ENCODE results near the gene ESR1. TPM values are rescaled to one million over a fixed set of nuclear protein-coding genes. Genes with fewer than 3 reads are reported as not detected.
A peak's percentile ranks its signal among the peaks of the same experiment; 100 is the strongest.
"Not testable (repeated sequence)": the region's sequence is repeated elsewhere in the genome, so short reads cannot be mapped to it uniquely, and the experiment has no call there.

The ESR1 gene
- total and polyA plus RNA-seq, 5 donors = 0.70 to 3.3 (median 2.1) TPM

- no peaks in the 10 kb centered on the region for H3K4me1 ChIP-seq (ENCODE audit: control insufficient read depth, insufficient read depth, low read length)
- H3K27me3 ChIP-seq (ENCODE audit: control insufficient read depth, insufficient read depth) = no peaks in the 10 kb centered on the region
- intact Hi-C loops (cut with DNase I) = no loop called here
- DNase-seq (no peak), ATAC-seq (no peak)
- H3K27ac ChIP-seq (ENCODE audit: low read length) = no peak overlapping the region
- H3K9me3 ChIP-seq (ENCODE audit: control insufficient read depth, low read length) = no peaks in the 10 kb centered on the region
- WGBS = 64% methylated on average over 7 of the region's 7 CpGs
- no peak overlapping the region for H3K4me3 ChIP-seq (ENCODE audit: low read length)
These were observed 247.0 kb downstream of the ESR1 start for GRCh38 chr6:152054441-152054840.

- Histone ChIP-seq H3K27me3 (ENCODE audit: control insufficient read depth, insufficient read depth) (no peaks in the 10 kb centered on the region), H3K9me3 (ENCODE audit: control insufficient read depth, low read length) (no peaks in the 10 kb centered on the region), H3K27ac (ENCODE audit: low read length) (no peak overlapping the region), H3K4me1 (ENCODE audit: control insufficient read depth, insufficient read depth, low read length) (no peaks in the 10 kb centered on the region), H3K4me3 (ENCODE audit: low read length) (no peak overlapping the region)
- no peak for ATAC-seq
- intact Hi-C loops (cut with DNase I) = no loop called here
- no peak for DNase-seq
- 95% methylated on average over 4 of the region's 4 CpGs for WGBS
These were observed 248.0 kb downstream of the ESR1 start for GRCh38 chr6:152055517-152055916.

GRCh38 chr6:152057832-152058498 is 250.5 kb downstream of the ESR1 start:
- H3K9me3 ChIP-seq (ENCODE audit: control insufficient read depth, low read length) = no peaks in the 10 kb centered on the region
- no peaks in the 10 kb centered on the region for H3K4me1 ChIP-seq (ENCODE audit: control insufficient read depth, insufficient read depth, low read length)
- intact Hi-C loops (cut with DNase I) = no loop called here
- WGBS = 63% methylated on average over 6 of the region's 6 CpGs
- ATAC-seq (no peak), DNase-seq (no peak)
- no peak overlapping the region for H3K27ac ChIP-seq (ENCODE audit: low read length)
- no peak overlapping the region for H3K4me3 ChIP-seq (ENCODE audit: low read length)
- no peaks in the 10 kb centered on the region for H3K27me3 ChIP-seq (ENCODE audit: control insufficient read depth, insufficient read depth)

- Histone ChIP-seq H3K4me3 (ENCODE audit: low read length) (no peak overlapping the region), H3K4me1 (ENCODE audit: control insufficient read depth, insufficient read depth, low read length) (no peaks in the 10 kb centered on the region), H3K27me3 (ENCODE audit: control insufficient read depth, insufficient read depth) (no peaks in the 10 kb centered on the region), H3K27ac (ENCODE audit: low read length) (no peak overlapping the region), H3K9me3 (ENCODE audit: control insufficient read depth, low read length) (no peaks in the 10 kb centered on the region)
- DNase-seq = no peak
- WGBS = 83% methylated on average over 2 of the region's 2 CpGs
- ATAC-seq = no peak
- intact Hi-C loops (cut with DNase I) = no loop called here
These were observed 252.4 kb downstream of the ESR1 start for GRCh38 chr6:152059909-152060308.

GRCh38 chr6:152062476-152062875 is 255.0 kb downstream of the ESR1 start:
- Histone ChIP-seq H3K4me1 (ENCODE audit: control insufficient read depth, insufficient read depth, low read length) (no peaks in the 10 kb centered on the region), H3K4me3 (ENCODE audit: low read length) (no peak overlapping the region), H3K27ac (ENCODE audit: low read length) (no peak overlapping the region), H3K27me3 (ENCODE audit: control insufficient read depth, insufficient read depth) (no peaks in the 10 kb centered on the region), H3K9me3 (ENCODE audit: control insufficient read depth, low read length) (no peaks in the 10 kb centered on the region)
- no peak for DNase-seq
- 39% methylated on average over 5 of the region's 5 CpGs for WGBS
- no peak for ATAC-seq
- intact Hi-C loops (cut with DNase I) = no loop called here

GRCh38 chr6:152063170-152063921 is 255.9 kb downstream of the ESR1 start:
- DNase-seq = no peak
- peak in 1 of 2 donors; percentile 61 for ATAC-seq
- 76% methylated on average over 10 of the region's 10 CpGs for WGBS
- intact Hi-C loops (cut with DNase I) = no loop called here
- H3K4me1 ChIP-seq (ENCODE audit: control insufficient read depth, insufficient read depth, low read length) = no peaks in the 10 kb centered on the region
- no peaks in the 10 kb centered on the region for H3K27me3 ChIP-seq (ENCODE audit: control insufficient read depth, insufficient read depth)
- no peak overlapping the region for H3K27ac ChIP-seq (ENCODE audit: low read length)
- H3K9me3 ChIP-seq (ENCODE audit: control insufficient read depth, low read length) = no peaks in the 10 kb centered on the region
- no peak overlapping the region for H3K4me3 ChIP-seq (ENCODE audit: low read length)

- DNase-seq = peak in 1 of 3 donors; percentile 28
- Histone ChIP-seq H3K4me1 (ENCODE audit: control insufficient read depth, insufficient read depth, low read length) (peaks cover 3% of the 10 kb centered on the region), H3K4me3 (ENCODE audit: low read length) (no peak overlapping the region), H3K27ac (ENCODE audit: low read length) (no peak overlapping the region), H3K9me3 (ENCODE audit: control insufficient read depth, low read length) (no peaks in the 10 kb centered on the region), H3K27me3 (ENCODE audit: control insufficient read depth, insufficient read depth) (no peaks in the 10 kb centered on the region)
- WGBS = 67% methylated on average over 4 of the region's 4 CpGs
- ATAC-seq = peak; percentile 43 to 66
- intact Hi-C loops (cut with DNase I) = no loop called here
These were observed 261.3 kb downstream of the ESR1 start for GRCh38 chr6:152068622-152069261.

- ATAC-seq (no peak), DNase-seq (no peak)
- Histone ChIP-seq H3K4me1 (ENCODE audit: control insufficient read depth, insufficient read depth, low read length) (peaks cover 3% of the 10 kb centered on the region), H3K4me3 (ENCODE audit: low read length) (no peak overlapping the region), H3K9me3 (ENCODE audit: control insufficient read depth, low read length) (no peaks in the 10 kb centered on the region), H3K27me3 (ENCODE audit: control insufficient read depth, insufficient read depth) (no peaks in the 10 kb centered on the region), H3K27ac (ENCODE audit: low read length) (no peak overlapping the region)
- WGBS = 87% methylated on average over 5 of the region's 5 CpGs
- intact Hi-C loops (cut with DNase I) = no loop called here
These were observed 263.1 kb downstream of the ESR1 start for GRCh38 chr6:152070556-152070955.

- Histone ChIP-seq H3K27ac (ENCODE audit: low read length) (no peak overlapping the region), H3K27me3 (ENCODE audit: control insufficient read depth, insufficient read depth) (no peaks in the 10 kb centered on the region), H3K4me1 (ENCODE audit: control insufficient read depth, insufficient read depth, low read length) (peaks cover 3% of the 10 kb centered on the region), H3K4me3 (ENCODE audit: low read length) (no peak overlapping the region), H3K9me3 (ENCODE audit: control insufficient read depth, low read length) (no peaks in the 10 kb centered on the region)
- 68% methylated on average over 3 of the region's 3 CpGs for WGBS
- ATAC-seq = no peak
- intact Hi-C loops (cut with DNase I) = no loop called here
- no peak for DNase-seq
These were observed 263.8 kb downstream of the ESR1 start for GRCh38 chr6:152071318-152071717.

- WGBS = 59% methylated on average over 3 of the region's 3 CpGs
- no peaks in the 10 kb centered on the region for H3K27me3 ChIP-seq (ENCODE audit: control insufficient read depth, insufficient read depth)
These were observed 264.4 kb downstream of the ESR1 start for GRCh38 chr6:152071843-152072242.

GRCh38 chr6:152076242-152076641 is 268.8 kb downstream of the ESR1 start:
- H3K27ac ChIP-seq (ENCODE audit: low read length); H3K27me3 ChIP-seq (ENCODE audit: control insufficient read depth, insufficient read depth); intact Hi-C loops (cut with DNase I); ATAC-seq; H3K4me3 ChIP-seq (ENCODE audit: low read length); H3K9me3 ChIP-seq (ENCODE audit: control insufficient read depth, low read length); DNase-seq; H3K4me1 ChIP-seq (ENCODE audit: control insufficient read depth, insufficient read depth, low read length): not testable (repeated sequence)
- 70% methylated on average over 3 of the region's 3 CpGs for WGBS

More at GRCh38 chr6:152071843-152072242, 264.4 kb downstream of the ESR1 start:
- no peak for DNase-seq
- peaks cover 3% of the 10 kb centered on the region for H3K4me1 ChIP-seq (ENCODE audit: control insufficient read depth, insufficient read depth, low read length)
- H3K9me3 ChIP-seq (ENCODE audit: control insufficient read depth, low read length) = no peaks in the 10 kb centered on the region
- H3K27ac ChIP-seq (ENCODE audit: low read length) = no peak overlapping the region
- intact Hi-C loops (cut with DNase I) = no loop called here
- no peak overlapping the region for H3K4me3 ChIP-seq (ENCODE audit: low read length)
- no peak for ATAC-seq

Measured in right cardiac atrium (tissue), 5 donors.